Measurements from ENCODE around the gene PTPRM. TPM values are rescaled to one million over a fixed set of nuclear protein-coding genes. Genes with fewer than 3 reads are reported as not detected.

PTPRM gene
- total and polyA plus RNA-seq, 2 of the 4 experiments (the other 2 are of a cell fraction), result 28.3 to 51.2 TPM

DNA sequence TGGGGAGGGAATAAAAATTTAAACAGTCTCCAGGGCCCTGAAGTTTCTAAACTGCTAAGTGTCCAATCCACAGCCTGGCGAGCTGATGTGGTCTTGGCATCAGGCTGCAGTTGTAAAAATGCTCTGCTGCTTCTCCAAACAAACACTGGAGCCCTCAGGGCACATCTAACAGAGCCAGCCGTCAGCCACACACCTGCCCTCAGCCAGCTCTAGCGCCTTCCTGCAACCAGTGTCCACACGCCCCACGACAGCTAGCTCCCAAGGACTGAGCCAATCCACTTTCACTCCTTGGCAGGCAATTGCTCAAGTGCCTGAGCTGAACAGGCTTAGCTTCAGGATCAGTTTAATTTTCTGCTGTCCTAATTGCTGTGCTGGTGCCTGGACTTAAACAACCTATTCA is 595.7 kb downstream of the PTPRM start:
- Histone ChIP-seq H3K9ac (ENCODE audit: low read depth, low read length) (no peak overlapping the region), H3K4me2 (ENCODE audit: low read depth, low read length) (no peak overlapping the region), H4K91ac (ENCODE audit: insufficient read depth, low read depth, low read length) (no peak overlapping the region), H2BK15ac (ENCODE audit: low read depth, low read length) (no peak overlapping the region), H4K5ac (ENCODE audit: low read depth, low read length) (no peak overlapping the region), H2AK9ac (replicated peaks; ENCODE audit: low read depth, low read length, poor library complexity) (no peak overlapping the region), H4K20me1 (ENCODE audit: insufficient read depth, low read length) (no peaks in the 10 kb centered on the region), H3K79me1 (ENCODE audit: low read depth in 1 of 2, low read length in 2 of 2) (no peaks in the 10 kb centered on the region), H3K9me1 (ENCODE audit: insufficient read depth, low read length) (peaks cover 3% of the 10 kb centered on the region; the same call in 1 of the 2 replicates), H2AK5ac (ENCODE audit: low read depth, low read length) (no peak overlapping the region), H2BK5ac (ENCODE audit: low read depth, low read length, poor library complexity, severe bottlenecking) (no peak overlapping the region), H2BK20ac (ENCODE audit: low read depth, low read length) (no peak overlapping the region), H3K56ac (ENCODE audit: extremely low read depth, insufficient read depth, low read length) (no peak overlapping the region), H3K27ac (ENCODE audit: insufficient read depth, low read length) (no peak overlapping the region), H3K18ac (ENCODE audit: low read depth, low read length) (no peak overlapping the region), H2AFZ (replicated peaks; ENCODE audit: low read length, poor library complexity) (no peak overlapping the region), H3K4ac (ENCODE audit: low read depth, low read length) (no peak overlapping the region), H3K4me1 (ENCODE audit: control insufficient read depth, insufficient read depth, low read length) (no peaks in the 10 kb centered on the region), H3K36me3 (ENCODE audit: control insufficient read depth, insufficient read depth, low read length) (peaks cover 4% of the 10 kb centered on the region; the same call in 1 of the 2 replicates), H3K9me3 (ENCODE audit: control insufficient read depth, insufficient read depth, low read length) (no peaks in the 10 kb centered on the region; the same call in 1 of the 2 replicates), H4K8ac (ENCODE audit: low read depth in 2 of 2, low read length in 2 of 2) (no peak overlapping the region), H2BK120ac (ENCODE audit: low read depth, low read length) (no peak overlapping the region), H3K23ac (ENCODE audit: low read depth, low read length) (no peak overlapping the region), H3K27me3 (ENCODE audit: control insufficient read depth, insufficient read depth, low read length) (no peaks in the 10 kb centered on the region), H3K14ac (replicated peaks; ENCODE audit: low read depth, low read length) (0 out of 2 replicates have a peak overlapping the region, but pooled peaks have one; percentile 8), H3K4me3 (ENCODE audit: insufficient read depth, low read depth, low read length) (no peak overlapping the region)
- intact Hi-C loops (cut with micrococcal nuclease) (no loop called here), in situ Hi-C loops (cut with MboI; ENCODE audit: low sequenced_read_pairs) (no loop called here), dilution Hi-C loops (cut with HindIII; ENCODE audit: low sequenced_read_pairs, unreplicated experiment) (no loop called here)
- POLR2A ChIA-PET (ENCODE audit: unreplicated experiment), result no interaction called here
- TF ChIP-seq NFE2L2 (IDR thresholded peaks at IDR 0.05; ENCODE audit: low read depth, low read length) (no peak), FOS (IDR thresholded peaks at IDR 0.05; ENCODE audit: low read depth, low read length) (no peak), RFX5 (IDR thresholded peaks at IDR 0.05; ENCODE audit: low read depth, low read length) (no peak), CEBPB (IDR thresholded peaks at IDR 0.05; ENCODE audit: low read depth, low read length) (no peak), MAZ (IDR thresholded peaks at IDR 0.05; ENCODE audit: borderline replicate concordance, low read depth, low read length) (no peak), MXI1 (IDR thresholded peaks at IDR 0.05; ENCODE audit: borderline replicate concordance, low read depth, low read length) (no peak)
- TF ChIP-seq, protein P1, sequence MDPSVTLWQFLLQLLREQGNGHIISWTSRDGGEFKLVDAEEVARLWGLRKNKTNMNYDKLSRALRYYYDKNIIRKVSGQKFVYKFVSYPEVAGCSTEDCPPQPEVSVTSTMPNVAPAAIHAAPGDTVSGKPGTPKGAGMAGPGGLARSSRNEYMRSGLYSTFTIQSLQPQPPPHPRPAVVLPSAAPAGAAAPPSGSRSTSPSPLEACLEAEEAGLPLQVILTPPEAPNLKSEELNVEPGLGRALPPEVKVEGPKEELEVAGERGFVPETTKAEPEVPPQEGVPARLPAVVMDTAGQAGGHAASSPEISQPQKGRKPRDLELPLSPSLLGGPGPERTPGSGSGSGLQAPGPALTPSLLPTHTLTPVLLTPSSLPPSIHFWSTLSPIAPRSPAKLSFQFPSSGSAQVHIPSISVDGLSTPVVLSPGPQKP (IDR thresholded peaks at IDR 0.05; ENCODE audit: borderline replicate concordance, low read depth, low read length), result no peak
- TF ChIP-seq, protein P2, sequence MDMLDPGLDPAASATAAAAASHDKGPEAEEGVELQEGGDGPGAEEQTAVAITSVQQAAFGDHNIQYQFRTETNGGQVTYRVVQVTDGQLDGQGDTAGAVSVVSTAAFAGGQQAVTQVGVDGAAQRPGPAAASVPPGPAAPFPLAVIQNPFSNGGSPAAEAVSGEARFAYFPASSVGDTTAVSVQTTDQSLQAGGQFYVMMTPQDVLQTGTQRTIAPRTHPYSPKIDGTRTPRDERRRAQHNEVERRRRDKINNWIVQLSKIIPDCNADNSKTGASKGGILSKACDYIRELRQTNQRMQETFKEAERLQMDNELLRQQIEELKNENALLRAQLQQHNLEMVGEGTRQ (IDR thresholded peaks at IDR 0.05; ENCODE audit: low read depth, low read length), result no peak
- CTCF ChIA-PET, result interaction anchor here (0.7 kb wide), 1 partner anchor 280 kb away, joined by 3 read pairs; no protein-coding TSS in a partner anchor
- ATAC-seq (ENCODE audit: low read depth) (peak; percentile 21; the same call in 1 of the 2 replicates), DNase-seq (no peak)
- WGBS, 2 experiments (ENCODE audit: extremely low coverage in 2 of 2, insufficient read length in 1 of 2), result 50% methylated on average over 2 of the region's 5 CpGs; no CpG with 5 or more reads in 1 of the 2 experiments
- BruUV-seq (replicated peaks), result no TSS peak
